HG03045 (cell line): ENCODE data around the gene HORMAD2.

Source experiments
- ATAC-seq: cut with Tn5 transposase; IDR thresholded peaks from one replicate; pipeline ENCODE4 v1.9.1; 2021; ENCODE audit warnings: mild to moderate bottlenecking, moderate library complexity; ENCODE audit not compliant: unreplicated experiment

The HORMAD2 gene, protein sequence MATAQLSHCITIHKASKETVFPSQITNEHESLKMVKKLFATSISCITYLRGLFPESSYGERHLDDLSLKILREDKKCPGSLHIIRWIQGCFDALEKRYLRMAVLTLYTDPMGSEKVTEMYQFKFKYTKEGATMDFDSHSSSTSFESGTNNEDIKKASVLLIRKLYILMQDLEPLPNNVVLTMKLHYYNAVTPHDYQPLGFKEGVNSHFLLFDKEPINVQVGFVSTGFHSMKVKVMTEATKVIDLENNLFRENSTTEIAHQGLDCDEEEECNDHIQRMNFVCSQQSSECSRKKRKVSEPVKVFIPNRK

DNA sequence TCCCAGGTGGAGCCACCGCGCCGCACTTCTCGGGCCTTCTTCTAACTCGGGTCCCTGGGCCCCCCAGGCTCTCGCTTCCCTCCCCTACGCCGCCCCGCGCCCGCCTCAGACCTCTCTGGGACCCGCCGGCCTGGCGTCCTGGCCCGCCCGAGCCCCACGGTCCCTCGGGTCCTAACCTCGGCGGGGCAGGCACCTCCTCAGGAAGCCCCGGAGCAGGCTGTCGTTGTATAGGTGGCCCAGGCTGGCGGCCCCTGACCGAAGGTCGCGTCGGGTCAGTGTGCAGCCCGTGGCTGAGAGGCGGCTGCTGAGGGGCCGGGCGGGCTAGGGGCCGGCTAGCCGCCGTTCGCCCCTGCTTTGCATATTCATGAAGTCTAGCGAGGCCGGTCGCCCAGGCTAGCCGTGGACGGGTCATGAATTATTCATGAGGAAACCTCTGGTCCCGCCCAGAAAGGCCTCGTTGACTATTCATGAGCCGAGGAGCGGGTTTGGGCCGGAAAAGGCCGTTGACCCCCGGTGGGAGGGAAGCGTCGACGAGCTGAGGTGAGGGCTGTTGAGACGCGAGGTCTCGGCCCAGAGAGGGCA is at the start of gene HORMAD2:
TSS of gene HORMAD2 (plus strand) at position 513 of the 582 bp plus-strand sequence. CDS start 13,489 bp downstream, outside the sequence.
- ATAC-seq = no peak

DNA sequence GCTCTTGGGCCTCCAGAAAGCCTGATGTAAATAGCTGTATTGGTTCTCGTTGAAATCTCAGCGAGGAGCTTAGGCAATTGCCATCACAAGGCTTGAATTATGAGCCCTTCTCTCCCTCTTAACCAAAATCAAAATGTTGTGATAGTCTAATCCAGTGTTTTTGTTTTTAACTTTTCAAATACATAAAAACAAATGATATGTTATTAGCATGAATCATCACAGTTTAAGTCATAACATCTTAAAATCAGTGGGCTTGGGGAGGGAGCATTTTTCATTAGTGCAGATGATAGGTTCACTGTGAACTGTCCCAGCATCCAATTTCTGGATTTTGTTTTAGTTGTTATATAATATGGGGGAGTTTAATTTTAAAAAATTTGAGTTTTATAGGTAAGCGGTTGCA is 48.9 kb upstream of the HORMAD2 start:
- ATAC-seq = no peak

DNA sequence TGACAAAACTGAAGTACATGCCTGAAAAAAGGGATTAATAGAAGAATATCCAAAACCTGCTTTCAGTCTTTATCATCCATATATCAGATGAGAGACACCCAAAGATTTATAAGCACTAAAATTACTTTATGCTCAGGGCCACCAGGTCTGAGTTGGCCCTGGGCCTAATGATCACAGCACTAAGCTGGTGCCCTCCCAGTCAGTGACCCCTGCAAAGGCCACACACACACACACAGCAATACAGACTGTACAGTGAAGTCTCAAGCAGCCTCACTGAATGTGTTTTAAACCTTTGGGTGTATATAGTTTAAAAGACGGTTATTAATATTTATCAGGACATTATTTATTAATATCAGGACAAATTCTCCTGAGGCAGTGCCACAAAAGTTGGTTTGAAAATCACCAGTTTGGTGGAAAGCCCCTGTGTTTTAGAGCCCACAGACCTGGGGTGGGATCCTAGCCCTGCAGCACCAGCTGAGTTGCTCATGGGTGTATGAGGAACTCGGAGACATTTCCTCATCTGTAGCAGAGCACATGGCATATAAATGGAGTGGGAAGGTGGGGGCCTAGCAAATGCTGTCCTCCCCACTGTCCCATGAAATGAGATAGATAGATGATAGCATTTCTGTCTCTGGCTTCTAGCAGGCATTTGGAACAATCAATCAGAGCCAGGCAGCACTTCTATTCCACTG is 48.4 kb upstream of the HORMAD2 start:
- no peak for ATAC-seq

- no peak for ATAC-seq
These were observed 47.1 kb upstream of the HORMAD2 start for GRCh38 chr22:30033137-30033536.

DNA sequence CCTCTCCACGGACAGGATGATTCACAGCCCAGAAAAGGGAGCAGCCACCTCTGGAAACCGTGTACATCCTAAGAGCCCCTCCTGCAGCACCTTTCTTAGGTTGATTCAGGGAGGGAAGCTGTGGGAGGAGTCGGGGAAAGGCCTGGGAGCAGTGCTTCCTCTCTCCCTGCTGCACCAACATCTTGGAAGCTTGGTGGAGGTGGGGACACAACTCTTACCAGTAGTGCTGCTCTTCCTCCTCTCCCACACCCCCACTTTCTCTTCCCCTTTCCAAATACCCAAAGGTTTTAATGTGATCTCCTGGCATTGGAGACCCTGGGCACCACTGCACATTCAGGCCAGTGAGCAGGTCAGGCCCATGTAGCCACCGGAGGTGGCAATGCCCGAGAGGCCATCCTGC is 46.4 kb upstream of the HORMAD2 start:
- ATAC-seq = no peak

DNA sequence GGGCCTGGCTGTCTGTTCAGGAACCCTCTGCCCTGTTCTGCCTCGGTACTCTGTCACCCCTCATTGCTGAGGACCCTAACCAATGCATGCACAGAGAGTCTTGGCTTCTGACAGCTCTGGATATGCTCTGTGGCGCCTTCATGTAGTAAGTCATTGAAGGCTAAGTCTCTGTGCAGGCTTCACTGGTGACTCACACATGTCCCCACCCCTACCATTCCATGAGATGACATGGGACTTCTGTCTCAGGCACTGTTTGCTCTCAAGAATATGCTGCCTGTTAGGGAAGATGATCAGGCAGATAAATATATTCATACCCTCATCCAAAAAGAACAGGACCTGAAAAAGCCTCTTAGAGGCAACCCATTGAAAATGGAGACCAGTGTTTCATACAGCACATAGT is 43.6 kb upstream of the HORMAD2 start:
- ATAC-seq = no peak

GRCh38 chr22:30038219-30038618 is 42.0 kb upstream of the HORMAD2 start:
- ATAC-seq = no peak

- no peak for ATAC-seq
These were observed 39.6 kb upstream of the HORMAD2 start for GRCh38 chr22:30040499-30041260.

GRCh38 chr22:30041475-30041874 is 38.8 kb upstream of the HORMAD2 start:
- ATAC-seq = no peak

DNA sequence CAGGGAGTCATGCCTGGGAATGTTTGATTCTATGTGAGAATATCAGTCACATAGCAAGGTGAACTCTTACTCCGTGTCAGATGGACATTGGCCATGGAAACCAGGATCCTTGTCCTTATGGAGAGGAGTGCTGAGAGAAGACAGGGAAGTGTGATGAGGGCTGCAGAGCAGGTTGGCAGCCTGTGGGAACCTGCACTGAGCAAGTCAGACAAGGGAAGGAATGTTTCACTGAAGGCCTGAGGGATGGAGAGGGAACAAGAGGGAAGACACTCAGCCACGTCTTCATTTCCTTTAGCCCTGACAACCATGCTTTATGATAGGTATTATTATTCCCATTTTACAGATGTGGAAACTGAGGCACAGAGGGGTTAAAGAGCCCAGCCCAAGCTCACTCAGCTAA is 38.4 kb upstream of the HORMAD2 start:
- no peak for ATAC-seq

GRCh38 chr22:30043161-30043560 is 37.1 kb upstream of the HORMAD2 start:
- ATAC-seq = no peak

DNA sequence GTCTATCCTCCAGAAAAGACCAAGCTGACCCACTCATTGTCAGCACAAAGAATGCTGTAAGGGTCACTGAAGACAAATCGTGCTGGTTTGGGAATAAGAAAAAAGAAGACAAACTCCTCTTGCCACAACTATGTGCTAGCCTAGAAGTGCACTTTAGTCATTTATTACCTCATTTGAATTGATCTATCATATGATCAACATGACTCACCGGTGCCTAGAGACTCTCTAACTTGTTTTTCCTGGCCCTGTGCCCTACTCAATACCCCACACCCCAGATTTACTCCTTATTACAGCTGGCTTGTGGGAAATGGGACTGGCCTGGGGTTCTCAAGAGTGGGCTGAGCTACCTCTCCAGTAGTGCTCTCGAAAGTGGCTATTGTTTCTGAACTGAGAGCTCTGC is 35.9 kb upstream of the HORMAD2 start:
- no peak for ATAC-seq

DNA sequence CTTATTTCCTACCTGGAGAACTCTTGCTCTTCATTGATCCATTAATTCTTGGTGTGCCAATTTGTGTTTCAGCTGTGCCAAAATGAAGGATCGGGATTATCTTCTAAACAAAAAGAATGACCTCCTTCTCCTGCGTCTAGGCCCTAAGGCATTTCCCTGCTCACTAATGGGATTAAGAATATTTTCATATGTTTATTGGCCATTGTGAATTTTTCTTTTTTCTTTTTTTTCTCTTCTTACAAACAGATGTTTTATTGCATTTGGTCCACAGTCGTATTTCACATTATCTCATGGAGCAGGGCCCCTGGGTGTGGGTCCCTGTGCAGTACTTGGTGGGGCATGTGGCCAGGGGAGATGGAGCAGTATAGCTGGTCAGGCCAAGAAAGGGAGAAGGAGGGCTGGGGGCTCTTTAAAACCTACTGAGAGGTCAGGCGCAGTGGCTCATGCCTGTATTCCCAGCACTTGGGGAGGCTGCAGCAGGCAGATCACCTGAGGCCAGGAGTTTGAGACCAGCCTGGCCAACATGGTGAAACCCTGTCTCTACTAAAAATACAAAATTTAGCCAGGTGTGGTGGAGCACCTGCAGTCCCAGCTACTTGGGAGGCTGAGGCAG is 35.3 kb upstream of the HORMAD2 start:
- no peak for ATAC-seq

DNA sequence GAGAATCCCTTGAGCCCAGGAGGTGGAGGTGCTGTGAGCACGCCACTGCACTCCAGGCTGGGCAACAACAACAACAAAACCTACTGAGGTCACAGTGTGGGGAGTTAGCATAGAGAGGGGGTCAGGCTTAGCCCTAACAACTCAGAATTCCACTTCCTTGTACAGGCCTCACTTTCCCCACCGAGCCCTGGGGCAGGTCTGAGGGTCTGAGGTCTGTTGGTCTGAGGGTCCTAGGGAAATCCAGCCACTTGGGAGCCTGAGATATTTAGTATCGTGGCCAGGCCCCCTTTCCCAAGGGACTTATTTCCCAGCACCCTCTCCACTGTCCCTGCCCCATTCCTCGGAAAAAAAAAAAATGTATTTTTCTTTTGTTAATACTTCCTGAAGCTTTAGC is 34.8 kb upstream of the HORMAD2 start:
- no peak for ATAC-seq

DNA sequence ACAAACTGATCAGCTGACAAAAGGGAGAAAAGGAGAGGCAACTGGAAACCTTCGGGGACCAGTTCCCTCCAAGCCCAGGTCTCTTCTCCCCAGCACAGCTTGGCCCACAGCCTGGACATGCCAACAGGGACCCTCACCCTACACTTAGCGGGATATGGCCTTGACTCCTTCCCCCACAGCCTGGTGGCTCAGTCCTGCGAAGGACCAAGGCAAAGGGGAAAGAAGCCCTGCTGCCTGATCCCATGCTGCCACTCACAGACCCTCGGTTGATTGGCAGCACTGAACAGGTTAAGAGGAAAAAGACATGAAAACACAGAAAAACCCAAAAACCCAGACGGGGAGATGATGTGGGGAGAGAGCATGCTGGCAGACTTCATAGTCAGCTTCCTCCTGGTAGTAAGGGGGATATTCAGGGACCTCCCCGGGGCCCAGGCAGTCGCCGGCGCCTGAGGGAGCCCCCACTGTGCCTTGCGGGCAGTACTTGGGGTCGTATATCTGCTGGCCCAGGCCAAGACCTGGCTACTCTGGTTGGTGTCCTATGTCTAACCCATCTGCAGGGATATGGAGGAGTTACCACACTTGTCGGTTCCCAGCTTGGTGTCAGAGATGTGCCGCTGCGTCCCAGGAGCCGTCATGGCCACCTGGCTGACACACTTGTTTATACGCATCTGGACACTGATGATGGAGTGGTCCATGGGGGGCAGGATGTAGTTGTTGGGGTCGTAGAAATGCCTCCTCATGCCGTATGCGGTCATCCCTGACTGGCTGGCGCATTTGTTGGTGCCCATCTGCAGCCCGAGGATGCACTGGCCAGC is 34.2 kb upstream of the HORMAD2 start:
- no peak for ATAC-seq

GRCh38 chr22:30046716-30047363 is 33.4 kb upstream of the HORMAD2 start:
- ATAC-seq = no peak

GRCh38 chr22:30047364-30047738 is 32.9 kb upstream of the HORMAD2 start:
- ATAC-seq = no peak

- ATAC-seq = no peak
These were observed 31.6 kb upstream of the HORMAD2 start for GRCh38 chr22:30048681-30049080.

- ATAC-seq = no peak
These were observed 26.0 kb upstream of the HORMAD2 start for GRCh38 chr22:30054067-30054763.
